ENCODE results near the gene PLEKHG3.

PLEKHG3 gene

GRCh38 chr14:64728856-64729255, 24.6 kb downstream of the PLEKHG3 start:
- no peak for DNase-seq

GRCh38 chr14:64729386-64730060, 25.3 kb downstream of the PLEKHG3 start:
- DNase-seq, result no peak

- no peak for DNase-seq
Measured at GRCh38 chr14:64730061-64730440, 25.8 kb downstream of the PLEKHG3 start.

- no peak for DNase-seq
Measured at GRCh38 chr14:64730681-64731080, 26.5 kb downstream of the PLEKHG3 start.

- DNase-seq, result no peak
Measured at GRCh38 chr14:64731141-64731581, 26.9 kb downstream of the PLEKHG3 start.

GRCh38 chr14:64732066-64732465, 27.8 kb downstream of the PLEKHG3 start:
- DNase-seq, result no peak

GRCh38 chr14:64732536-64733120, 28.4 kb downstream of the PLEKHG3 start:
- no peak for DNase-seq

- no peak for DNase-seq
Measured at GRCh38 chr14:64733321-64733720, 29.1 kb downstream of the PLEKHG3 start.

- DNase-seq, result no peak
Measured at GRCh38 chr14:64733899-64734298, 29.7 kb downstream of the PLEKHG3 start.

- no peak for DNase-seq
Measured at GRCh38 chr14:64734990-64735389, 30.8 kb downstream of the PLEKHG3 start.

- no peak for DNase-seq
Measured at GRCh38 chr14:64736271-64737169, 32.3 kb downstream of the PLEKHG3 start.

- DNase-seq, result no peak
Measured at GRCh38 chr14:64737391-64738280, 33.4 kb downstream of the PLEKHG3 start.

GRCh38 chr14:64738281-64738804, 34.1 kb downstream of the PLEKHG3 start:
- no peak for DNase-seq

- no peak for DNase-seq
Measured at GRCh38 chr14:64741200-64741599, 37.0 kb downstream of the PLEKHG3 start.

- no peak for DNase-seq
Measured at GRCh38 chr14:64741961-64742360, 37.7 kb downstream of the PLEKHG3 start.

GRCh38 chr14:64743061-64743460, 38.8 kb downstream of the PLEKHG3 start:
- DNase-seq, result no peak

- no peak for DNase-seq
Measured at GRCh38 chr14:64745511-64746091, 41.4 kb downstream of the PLEKHG3 start.

GRCh38 chr14:64746298-64747250, 42.4 kb downstream of the PLEKHG3 start:
- DNase-seq, result no peak

- DNase-seq, result no peak
Measured at GRCh38 chr14:64747327-64747726, 43.1 kb downstream of the PLEKHG3 start.

GRCh38 chr14:64748521-64748920, 44.3 kb downstream of the PLEKHG3 start:
- no peak for DNase-seq
